GM12891 (cell line): ENCODE measurements around the gene LDB2.

Source experiments
- POLR2A ChIP-seq: IDR thresholded peaks from 2 replicates; pipeline ENCODE4 v1.6.1; 2011; ENCODE audit warnings: low read depth, low read length, control low read depth
- POLR2AphosphoS5 ChIP-seq: IDR thresholded peaks from 2 replicates; pipeline ENCODE4 v1.6.1; 2011; ENCODE audit warnings: low read depth, low read length, control low read depth
- SPI1 ChIP-seq: IDR thresholded peaks from 2 replicates; pipeline ENCODE4 v1.6.1; 2011; ENCODE audit warnings: low read depth, low read length, control low read depth
- TAF1 ChIP-seq: IDR thresholded peaks from 2 replicates; pipeline ENCODE4 v1.6.1; 2011; ENCODE audit warnings: low read depth, low read length, control low read depth

- no peak for TF ChIP-seq TAF1
- TF ChIP-seq POLR2A = no peak
- no peak for TF ChIP-seq POLR2AphosphoS5
- no peak for TF ChIP-seq SPI1
Measured at GRCh38 chr4:16597443-16597842, 301.0 kb downstream of the LDB2 start.
